Activated naive CD4-positive, alpha-beta T cell treated with anti-CD3 and anti-CD28 coated beads, Interleukin-2, amount 50 U/mL, for 24 hours (primary cell): ENCODE data around the gene CALML6.
"Not testable (repeated sequence)": the region's sequence is repeated elsewhere in the genome, so short reads cannot be mapped to it uniquely, and the experiment has no call there.

Experiments used
- H3K27ac Mint-ChIP-seq: one replicate; pipeline ENCODE4 v1.8.0; 2021; ENCODE audit warnings: mild to moderate bottlenecking, mixed read lengths
- H3K27me3 Mint-ChIP-seq: one replicate; pipeline ENCODE4 v1.8.0; 2021; ENCODE audit warnings: mixed read lengths
- H3K36me3 Mint-ChIP-seq: one replicate; pipeline ENCODE4 v1.8.0; 2021; ENCODE audit warnings: mixed read lengths
- H3K4me1 Mint-ChIP-seq: one replicate; pipeline ENCODE4 v1.8.0; 2021; ENCODE audit warnings: mixed read lengths
- H3K4me3 Mint-ChIP-seq: one replicate; pipeline ENCODE4 v1.8.0; 2021; ENCODE audit warnings: mild to moderate bottlenecking, mixed read lengths
- H3K9me3 Mint-ChIP-seq: one replicate; pipeline ENCODE4 v1.8.0; 2021; ENCODE audit warnings: mixed read lengths

CALML6 gene

DNA sequence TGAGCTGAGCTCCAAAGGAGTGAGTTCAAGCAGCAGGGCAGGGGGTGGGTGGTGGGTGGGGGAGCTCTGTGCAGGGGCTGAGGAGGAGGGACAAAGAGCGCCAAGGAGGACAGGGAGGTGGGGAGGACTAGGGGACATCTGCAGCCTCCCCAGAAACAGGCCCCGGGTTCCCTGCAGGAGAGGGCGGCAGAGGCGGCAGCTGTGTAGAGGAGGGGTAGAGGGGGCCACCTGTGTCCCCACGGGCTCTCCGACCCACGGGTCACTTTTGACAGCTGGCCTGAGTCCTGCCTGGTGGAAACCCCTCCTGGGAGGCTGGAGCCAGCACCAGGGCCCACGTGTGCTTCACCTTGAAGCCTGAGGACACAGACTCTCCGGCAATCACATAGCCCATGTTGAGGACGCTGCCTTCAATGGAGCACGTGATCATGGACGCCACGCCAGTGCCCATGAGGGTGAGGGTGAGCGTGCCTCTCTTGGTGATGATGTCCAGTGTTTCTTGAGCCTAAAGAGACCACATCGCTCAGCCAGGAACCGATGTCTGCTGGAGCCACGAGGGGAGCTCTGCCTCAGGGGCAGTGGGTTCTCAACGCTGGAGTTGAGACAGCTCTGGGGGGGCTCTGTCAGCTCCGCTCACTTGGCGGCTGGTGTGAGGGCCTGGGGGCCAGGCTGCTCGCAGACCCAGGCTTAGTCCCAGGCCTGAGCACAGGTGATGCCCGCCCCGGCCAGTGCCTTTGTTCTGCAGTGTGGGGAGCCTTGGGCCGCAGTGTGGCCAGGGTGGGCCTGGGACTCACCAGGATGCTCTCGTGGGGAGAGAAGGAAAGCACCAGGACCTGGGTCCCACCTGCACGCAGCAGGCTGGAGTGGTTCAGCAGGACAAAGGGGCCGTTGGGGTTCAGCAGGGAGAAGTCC is 10.6 kb downstream of the CALML6 start:
- no peak overlapping the region for H3K4me3 Mint-ChIP-seq
- no peak overlapping the region for H3K27ac Mint-ChIP-seq
- no peaks in the 10 kb centered on the region for H3K27me3 Mint-ChIP-seq
- no peaks in the 10 kb centered on the region for H3K36me3 Mint-ChIP-seq
- no peaks in the 10 kb centered on the region for H3K9me3 Mint-ChIP-seq
- no peaks in the 10 kb centered on the region for H3K4me1 Mint-ChIP-seq

DNA sequence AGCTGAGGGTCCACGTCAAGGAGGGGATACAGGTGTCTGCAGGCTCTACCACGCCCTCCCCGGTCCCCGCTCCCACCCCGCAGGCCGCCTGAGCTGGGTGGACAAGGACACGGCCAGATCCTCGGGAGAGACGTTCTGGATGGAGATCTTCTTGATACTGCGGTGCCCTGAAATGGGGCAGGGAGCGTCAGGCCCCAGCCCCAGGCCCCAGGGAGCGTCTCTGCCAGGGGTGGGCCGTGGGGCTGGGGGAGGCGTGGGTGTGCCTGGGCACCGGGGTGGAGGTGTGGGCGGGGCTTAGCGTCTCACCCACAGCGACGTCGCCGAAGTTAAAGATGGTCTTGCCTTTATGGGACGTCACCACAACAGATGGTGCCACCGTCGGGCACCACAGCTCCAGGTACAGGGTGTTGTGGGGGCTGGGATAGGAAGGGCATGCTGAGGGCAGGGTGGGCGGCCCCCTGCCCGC is 11.3 kb downstream of the CALML6 start:
- Mint-ChIP-seq H3K9me3 (no peaks in the 10 kb centered on the region), H3K4me1 (no peaks in the 10 kb centered on the region), H3K36me3 (no peaks in the 10 kb centered on the region), H3K27me3 (no peaks in the 10 kb centered on the region), H3K27ac (no peak overlapping the region), H3K4me3 (no peak overlapping the region)

DNA sequence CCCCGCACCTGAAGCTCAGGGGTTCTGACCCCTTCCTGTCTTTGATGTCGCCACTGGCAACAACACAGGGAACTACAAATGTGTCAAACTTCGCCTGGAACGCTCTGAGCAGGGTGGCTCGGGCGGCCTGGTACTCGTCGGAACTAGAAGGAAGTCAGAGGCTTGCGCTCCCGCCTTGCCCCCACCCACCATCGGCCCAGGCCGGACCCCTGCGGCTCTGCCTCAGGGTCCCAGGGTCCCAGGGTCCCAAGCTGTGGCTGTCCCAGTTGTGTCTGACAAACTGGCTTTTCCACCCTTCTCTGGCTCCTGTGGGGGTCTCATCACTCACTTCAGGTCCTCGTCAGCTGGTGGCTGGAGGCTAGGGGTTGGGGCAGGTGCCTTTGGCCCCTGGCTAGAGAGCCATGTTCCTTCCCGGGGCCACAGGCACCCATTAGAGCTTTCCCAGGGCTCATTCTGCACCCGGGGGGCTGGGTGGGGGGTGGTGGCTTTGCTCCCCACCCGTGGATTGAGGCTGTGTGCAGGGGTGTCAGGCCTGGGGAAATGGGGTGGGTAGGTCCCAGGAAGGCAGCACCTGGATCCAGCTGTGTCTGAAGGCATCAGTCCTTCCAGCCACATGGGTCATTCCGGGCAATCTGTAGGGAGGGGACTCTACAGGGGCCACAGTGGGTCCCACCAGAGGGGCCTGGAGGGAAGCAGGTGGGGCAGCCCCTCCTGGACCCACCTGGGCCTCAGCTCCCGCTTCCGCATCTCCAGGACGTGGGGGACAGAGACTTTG is 12.0 kb downstream of the CALML6 start:
- Mint-ChIP-seq H3K4me1 (no peaks in the 10 kb centered on the region), H3K9me3 (no peaks in the 10 kb centered on the region), H3K27ac (no peak overlapping the region), H3K36me3 (no peaks in the 10 kb centered on the region), H3K4me3 (no peak overlapping the region), H3K27me3 (no peaks in the 10 kb centered on the region)

DNA sequence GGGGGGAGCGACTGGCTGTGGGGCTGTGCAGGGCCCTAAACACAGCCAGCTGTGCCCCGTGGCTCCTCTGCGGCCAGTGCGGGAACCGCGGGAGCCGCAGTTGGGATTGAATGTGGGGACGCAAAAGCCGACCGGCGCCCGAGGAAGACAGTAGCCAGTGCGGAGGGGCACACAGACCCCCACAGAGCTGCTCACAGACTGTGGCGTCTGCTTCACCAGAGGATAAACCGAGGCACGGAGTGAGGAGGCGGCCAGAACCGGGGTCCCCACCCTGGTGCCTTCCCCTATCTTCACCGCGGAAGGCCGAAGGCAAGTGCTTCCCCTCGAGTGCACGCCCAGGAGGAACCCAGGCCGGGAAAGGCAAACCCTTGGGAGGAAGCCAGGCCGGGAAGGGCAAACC is 12.7 kb downstream of the CALML6 start:
- no peaks in the 10 kb centered on the region for H3K9me3 Mint-ChIP-seq
- no peak overlapping the region for H3K27ac Mint-ChIP-seq
- H3K36me3 Mint-ChIP-seq = no peaks in the 10 kb centered on the region
- no peaks in the 10 kb centered on the region for H3K27me3 Mint-ChIP-seq
- no peak overlapping the region for H3K4me3 Mint-ChIP-seq
- H3K4me1 Mint-ChIP-seq = no peaks in the 10 kb centered on the region

DNA sequence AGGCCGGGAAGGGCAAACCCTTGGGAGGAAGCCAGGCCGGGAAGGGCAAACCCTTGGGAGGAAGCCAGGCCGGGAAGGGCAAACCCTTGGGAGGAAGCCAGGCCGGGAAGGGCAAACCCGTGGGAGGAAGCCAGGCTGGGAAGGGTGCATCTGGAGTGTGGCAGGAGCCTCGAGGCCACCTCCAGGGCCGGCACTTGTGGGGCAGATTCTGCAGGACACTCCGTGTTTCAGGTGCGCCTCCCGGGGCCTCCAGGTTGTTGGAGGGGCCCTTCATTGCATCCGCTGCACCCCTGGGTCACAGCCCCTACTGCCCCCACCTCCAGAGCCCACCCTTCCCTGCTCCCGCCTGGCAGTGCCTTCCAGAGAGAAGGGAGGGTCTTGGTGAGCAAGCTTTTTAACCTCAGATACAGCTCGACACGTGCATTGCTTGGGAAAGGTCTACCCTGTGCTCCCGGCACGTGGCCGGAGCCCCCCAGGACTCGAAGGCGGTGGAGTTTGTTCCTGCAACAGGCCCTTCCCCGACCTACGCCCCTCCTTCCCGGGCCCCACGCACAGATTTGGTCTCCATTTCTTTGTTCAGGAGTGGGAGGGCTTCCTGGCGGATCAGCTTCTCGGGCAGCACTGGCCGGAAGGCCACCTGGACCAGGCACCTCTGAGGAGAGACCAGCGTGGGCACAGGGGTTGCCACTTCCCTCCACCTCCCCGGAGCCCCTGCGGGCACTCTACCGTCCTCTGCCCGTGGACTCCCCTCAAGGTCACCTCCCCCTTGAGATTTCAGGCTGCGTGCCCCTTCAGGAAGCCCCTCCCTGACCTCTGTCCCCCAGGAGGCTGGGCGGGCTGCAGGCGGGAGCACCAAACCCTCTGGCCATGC is 13.4 kb downstream of the CALML6 start:
- H3K4me1 Mint-ChIP-seq = no peaks in the 10 kb centered on the region
- no peak overlapping the region for H3K4me3 Mint-ChIP-seq
- no peak overlapping the region for H3K27ac Mint-ChIP-seq
- no peaks in the 10 kb centered on the region for H3K36me3 Mint-ChIP-seq
- no peaks in the 10 kb centered on the region for H3K9me3 Mint-ChIP-seq
- H3K27me3 Mint-ChIP-seq = no peaks in the 10 kb centered on the region

DNA sequence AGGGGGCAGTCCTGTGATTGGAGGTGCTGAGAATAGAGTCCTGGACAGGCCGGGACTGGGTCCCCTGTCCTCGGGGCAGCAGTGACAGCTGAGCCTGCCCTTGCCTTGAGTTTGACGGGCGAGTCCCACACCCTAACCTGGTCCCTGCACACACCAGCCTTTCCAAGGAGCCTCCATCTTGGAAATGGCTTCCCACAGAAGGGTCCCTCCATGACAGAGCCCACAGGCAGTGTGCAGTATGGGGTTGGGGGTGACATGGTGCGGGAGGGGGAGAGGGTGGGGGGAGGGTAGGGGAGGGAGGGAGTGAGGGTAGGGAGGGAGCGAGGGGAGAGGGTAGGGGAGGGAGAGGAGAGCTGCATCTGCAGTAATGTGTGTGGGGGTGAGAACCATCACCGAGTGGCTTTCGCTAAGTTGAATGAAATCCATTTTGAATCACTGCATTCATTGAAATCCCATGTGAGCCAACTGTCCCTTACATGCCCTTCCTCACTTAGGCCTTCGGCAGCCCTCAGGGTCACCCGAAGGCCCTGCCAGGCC is 14.1 kb downstream of the CALML6 start:
- Mint-ChIP-seq H3K27ac (no peak overlapping the region), H3K4me1 (no peaks in the 10 kb centered on the region), H3K9me3 (no peaks in the 10 kb centered on the region), H3K36me3 (no peaks in the 10 kb centered on the region), H3K27me3 (no peaks in the 10 kb centered on the region), H3K4me3 (no peak overlapping the region)

DNA sequence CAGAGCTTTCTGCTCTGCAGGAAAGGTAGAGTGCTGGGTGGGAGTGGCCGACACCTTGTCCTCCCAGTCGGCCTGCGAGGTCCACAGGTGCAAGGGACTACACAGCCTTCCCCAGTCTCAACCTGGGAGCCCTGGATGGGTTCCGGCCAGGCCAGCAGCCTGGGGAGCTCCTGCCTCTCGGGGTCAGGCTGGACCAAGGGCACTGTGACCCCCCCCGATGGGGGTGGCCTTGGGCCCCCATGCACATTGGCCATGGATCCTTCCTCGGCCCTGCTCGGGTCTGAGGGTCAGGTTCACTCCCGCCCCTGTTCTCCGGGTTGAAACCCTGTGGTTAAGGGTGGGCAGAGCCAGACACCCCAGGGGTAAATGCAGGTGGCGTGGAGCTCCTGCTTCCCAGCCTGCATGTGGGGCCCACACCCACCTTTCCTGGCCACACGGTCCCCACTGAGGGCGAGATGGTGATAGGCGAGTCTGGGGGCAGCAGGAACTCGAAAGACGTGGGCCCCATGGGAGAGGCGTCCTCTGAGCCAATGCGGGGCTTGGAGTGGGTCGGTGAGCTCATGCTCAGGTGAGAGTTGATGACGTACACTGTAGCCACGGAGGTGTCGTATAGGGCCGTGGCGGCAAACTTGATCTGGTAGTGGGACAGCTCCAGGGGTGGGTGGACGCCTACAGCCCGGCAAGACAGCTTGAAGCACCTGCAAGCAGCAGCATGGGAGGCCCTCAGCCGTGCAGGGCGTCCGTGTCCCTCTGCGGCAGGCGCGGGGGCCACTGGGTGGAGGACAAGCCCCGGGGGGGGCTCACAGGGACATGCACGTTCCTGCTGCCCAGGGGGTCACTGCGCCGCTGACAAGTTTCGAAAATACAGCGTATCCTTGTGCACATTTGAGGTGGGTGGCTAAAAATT is 14.8 kb downstream of the CALML6 start:
- Mint-ChIP-seq H3K27ac (no peak overlapping the region), H3K9me3 (no peaks in the 10 kb centered on the region)

DNA sequence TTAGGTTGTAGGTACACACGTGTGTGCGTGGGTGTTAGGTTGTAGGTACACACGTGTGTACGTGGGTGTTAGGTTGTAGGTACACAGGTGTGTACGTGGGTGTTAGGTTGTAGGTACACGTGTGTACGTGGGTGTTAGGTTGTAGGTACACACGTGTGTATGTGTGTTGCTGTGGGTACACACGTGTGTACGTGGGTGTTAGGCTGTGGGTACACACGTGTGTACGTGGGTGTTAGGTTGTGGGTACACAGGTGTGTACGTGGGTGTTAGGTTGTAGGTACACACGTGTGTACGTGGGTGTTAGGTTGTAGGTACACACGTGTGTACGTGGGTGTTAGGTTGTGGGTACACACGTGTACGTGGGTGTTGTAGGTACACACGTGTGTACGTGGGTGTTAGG is 19.8 kb downstream of the CALML6 start:
- H3K4me3 Mint-ChIP-seq, H3K9me3 Mint-ChIP-seq, H3K27me3 Mint-ChIP-seq, H3K4me1 Mint-ChIP-seq, H3K27ac Mint-ChIP-seq, H3K36me3 Mint-ChIP-seq: not testable (repeated sequence)

More for the DNA sequence above, 14.8 kb downstream of the CALML6 start:
- Mint-ChIP-seq H3K4me1 (no peaks in the 10 kb centered on the region), H3K36me3 (no peaks in the 10 kb centered on the region), H3K4me3 (no peak overlapping the region), H3K27me3 (no peaks in the 10 kb centered on the region)

DNA sequence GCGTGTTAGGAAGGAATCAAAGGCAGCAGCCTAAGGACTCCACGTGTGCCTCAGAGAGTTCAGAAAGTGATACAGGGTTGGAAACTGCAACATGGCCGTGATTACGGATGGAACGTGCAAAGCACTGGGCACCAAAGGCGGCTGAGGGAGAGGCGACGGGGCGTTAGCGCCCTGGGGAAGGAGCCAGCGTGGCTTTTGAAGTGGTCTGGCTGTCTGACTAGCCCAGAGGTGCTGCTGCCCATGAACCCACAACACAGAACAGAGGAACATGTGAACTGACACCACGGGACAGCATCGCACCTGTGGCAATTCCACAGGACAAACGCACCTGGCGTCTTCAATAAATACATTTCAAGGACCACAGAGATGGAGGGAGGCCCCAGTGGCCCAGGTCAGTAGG is 22.0 kb downstream of the CALML6 start:
- no peak overlapping the region for H3K4me3 Mint-ChIP-seq

DNA sequence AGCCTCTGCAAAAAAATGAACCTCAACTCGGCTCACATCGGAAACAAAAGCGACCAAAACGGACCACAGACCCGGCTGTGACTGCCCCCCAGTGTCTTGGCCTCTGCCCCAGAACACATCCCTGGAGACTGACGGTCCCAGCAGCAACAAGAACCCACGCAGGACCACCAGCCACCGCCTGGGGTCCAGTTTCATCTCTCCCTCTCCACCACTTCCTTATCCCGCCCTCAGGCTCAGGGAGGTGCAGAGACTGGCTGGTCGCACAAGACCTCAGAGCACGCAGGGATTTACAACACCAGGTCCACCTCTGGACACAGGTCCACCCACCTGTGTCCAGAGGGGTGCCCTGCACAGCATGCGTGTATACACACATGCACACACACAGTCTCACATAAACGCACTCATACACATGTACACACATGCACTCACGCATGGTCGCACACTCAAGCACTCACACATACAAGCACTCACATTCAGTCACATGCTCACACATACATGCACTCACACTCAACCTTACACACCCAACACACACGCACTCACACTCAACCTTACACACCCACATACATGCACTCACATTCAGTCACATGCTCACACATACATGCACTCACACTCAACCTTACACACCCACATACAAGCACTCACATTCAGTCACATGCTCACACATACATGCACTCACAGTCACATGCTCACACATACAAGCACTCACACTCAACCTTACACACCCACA is 22.7 kb downstream of the CALML6 start:
- no peaks in the 10 kb centered on the region for H3K4me1 Mint-ChIP-seq
- H3K27ac Mint-ChIP-seq = no peak overlapping the region
- H3K27me3 Mint-ChIP-seq = peaks cover 2% of the 10 kb centered on the region
- no peaks in the 10 kb centered on the region for H3K9me3 Mint-ChIP-seq
- H3K36me3 Mint-ChIP-seq = no peaks in the 10 kb centered on the region
- no peak overlapping the region for H3K4me3 Mint-ChIP-seq

More for the DNA sequence above, 22.0 kb downstream of the CALML6 start:
- Mint-ChIP-seq H3K9me3 (no peaks in the 10 kb centered on the region), H3K4me1 (no peaks in the 10 kb centered on the region), H3K27me3 (peaks cover 2% of the 10 kb centered on the region), H3K27ac (no peak overlapping the region), H3K36me3 (no peaks in the 10 kb centered on the region)

DNA sequence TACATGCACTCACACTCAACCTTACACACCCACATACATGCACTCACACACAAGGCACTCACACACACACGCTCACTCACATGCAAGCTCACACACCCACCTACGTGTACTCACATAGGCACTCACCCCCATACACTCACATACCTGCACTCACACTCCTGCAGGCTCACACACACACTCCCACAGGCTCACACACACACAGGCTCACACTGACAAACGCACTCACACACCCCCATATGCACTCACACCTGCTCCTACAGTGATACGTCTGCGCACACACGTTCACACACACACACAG is 23.2 kb downstream of the CALML6 start:
- H3K9me3 Mint-ChIP-seq = no peaks in the 10 kb centered on the region
- H3K36me3 Mint-ChIP-seq = no peaks in the 10 kb centered on the region
- no peaks in the 10 kb centered on the region for H3K4me1 Mint-ChIP-seq
- no peak overlapping the region for H3K4me3 Mint-ChIP-seq
- H3K27ac Mint-ChIP-seq = no peak overlapping the region
- H3K27me3 Mint-ChIP-seq = peaks cover 2% of the 10 kb centered on the region

DNA sequence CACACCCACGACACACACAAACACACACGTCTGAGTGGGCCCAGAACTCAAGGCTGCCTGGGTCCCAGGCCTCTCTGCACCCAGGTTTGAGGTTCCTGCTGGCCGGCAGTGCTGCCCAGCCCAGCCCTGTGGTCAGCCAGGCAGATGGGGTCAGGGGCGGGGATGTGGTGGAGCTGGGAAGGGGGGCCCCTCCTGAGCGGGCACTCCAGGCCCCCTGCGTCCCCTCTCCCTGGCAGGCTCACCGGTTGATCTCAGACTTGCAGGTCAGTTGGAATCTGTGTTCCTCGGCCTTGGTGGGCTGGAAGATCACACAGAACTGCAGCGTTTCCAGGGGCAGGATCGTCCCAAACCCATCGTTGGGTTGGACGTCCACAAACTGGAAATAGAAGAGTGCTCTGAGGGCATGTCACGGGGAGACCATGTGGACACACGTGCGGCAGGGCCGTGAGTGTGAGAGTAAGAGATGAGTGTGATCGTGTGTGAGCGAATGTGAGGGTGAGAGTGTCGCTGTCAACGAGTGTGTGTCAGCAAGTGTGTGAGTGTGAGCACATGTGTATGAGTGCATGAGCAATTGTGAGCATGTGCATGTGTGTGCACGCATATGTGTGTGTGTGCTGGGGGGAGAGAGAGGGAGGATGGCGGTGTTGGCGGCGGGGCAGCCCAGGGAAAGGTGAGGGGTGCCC is 23.7 kb downstream of the CALML6 start:
- Mint-ChIP-seq H3K4me3 (no peak overlapping the region), H3K9me3 (no peaks in the 10 kb centered on the region), H3K36me3 (no peaks in the 10 kb centered on the region), H3K27ac (no peak overlapping the region), H3K27me3 (peaks cover 2% of the 10 kb centered on the region), H3K4me1 (no peaks in the 10 kb centered on the region)

DNA sequence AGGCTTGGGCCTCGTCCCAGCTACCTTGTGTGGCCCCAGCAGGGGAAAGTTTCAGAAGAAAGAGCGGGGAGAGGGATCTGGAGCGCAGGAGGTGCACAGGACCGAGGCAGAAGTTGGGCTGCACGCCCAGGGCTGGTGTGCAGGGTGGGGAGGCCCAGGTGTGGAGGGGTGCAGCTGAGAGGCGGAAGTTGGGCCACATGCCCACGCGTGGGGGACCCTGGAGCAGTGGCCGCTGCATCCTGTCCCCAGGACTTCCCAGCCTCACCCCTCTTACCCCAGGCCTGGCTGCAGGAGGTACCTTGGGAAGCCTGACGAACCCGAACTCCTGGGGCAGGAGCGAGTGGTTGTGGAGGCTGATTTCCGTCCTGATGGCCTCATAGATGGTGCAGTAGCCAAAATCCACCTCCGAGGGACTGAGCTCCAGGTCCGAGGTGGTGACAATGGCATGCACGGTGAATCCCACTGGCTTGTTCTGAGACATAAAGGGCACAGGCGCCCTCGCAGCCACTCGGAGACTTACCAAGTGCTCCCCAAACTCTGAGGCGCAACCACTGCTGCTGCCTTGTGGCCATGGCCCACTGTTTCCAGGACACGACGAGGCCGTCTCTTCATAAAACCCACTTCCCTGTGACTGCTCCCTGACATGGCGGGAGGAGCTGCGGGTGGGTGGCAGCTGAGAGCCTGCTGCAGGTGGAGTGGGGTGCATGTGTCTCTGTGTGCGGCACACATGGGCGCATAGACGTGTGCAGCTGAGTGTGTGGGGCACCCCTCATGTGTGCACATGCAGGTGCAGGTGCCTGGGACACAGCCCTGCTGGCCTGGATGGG is 24.4 kb downstream of the CALML6 start:
- Mint-ChIP-seq H3K27ac (no peak overlapping the region), H3K27me3 (peaks cover 2% of the 10 kb centered on the region), H3K4me3 (no peak overlapping the region), H3K9me3 (no peaks in the 10 kb centered on the region), H3K36me3 (no peaks in the 10 kb centered on the region), H3K4me1 (no peaks in the 10 kb centered on the region)
